Measurements from ENCODE around the gene FRY.

The FRY gene

DNA sequence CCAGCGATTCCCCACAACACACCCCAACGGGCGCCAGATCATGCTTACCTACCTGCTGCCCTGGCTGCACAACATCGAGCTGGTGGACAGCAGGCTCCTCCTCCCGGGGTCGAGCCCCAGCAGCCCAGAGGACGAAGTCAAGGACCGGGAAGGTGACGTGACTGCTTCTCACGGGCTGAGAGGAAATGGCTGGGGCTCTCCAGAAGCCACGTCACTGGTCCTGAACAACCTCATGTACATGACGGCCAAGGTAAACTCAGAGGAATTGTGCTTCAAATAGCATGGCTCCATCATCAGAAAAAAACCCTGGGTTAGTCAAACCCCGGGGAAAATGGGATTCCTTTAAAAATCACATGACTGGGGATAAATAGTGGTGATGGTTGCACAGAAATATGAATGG lies 177.3 kb downstream of the FRY start:
- TF ChIP-seq, protein P1, sequence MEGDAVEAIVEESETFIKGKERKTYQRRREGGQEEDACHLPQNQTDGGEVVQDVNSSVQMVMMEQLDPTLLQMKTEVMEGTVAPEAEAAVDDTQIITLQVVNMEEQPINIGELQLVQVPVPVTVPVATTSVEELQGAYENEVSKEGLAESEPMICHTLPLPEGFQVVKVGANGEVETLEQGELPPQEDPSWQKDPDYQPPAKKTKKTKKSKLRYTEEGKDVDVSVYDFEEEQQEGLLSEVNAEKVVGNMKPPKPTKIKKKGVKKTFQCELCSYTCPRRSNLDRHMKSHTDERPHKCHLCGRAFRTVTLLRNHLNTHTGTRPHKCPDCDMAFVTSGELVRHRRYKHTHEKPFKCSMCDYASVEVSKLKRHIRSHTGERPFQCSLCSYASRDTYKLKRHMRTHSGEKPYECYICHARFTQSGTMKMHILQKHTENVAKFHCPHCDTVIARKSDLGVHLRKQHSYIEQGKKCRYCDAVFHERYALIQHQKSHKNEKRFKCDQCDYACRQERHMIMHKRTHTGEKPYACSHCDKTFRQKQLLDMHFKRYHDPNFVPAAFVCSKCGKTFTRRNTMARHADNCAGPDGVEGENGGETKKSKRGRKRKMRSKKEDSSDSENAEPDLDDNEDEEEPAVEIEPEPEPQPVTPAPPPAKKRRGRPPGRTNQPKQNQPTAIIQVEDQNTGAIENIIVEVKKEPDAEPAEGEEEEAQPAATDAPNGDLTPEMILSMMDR (IDR thresholded peaks at IDR 0.05; ENCODE audit: insufficient read depth, low read depth, low read length, missing control alignments), result no peak
- H3K4me3 ChIP-seq (ENCODE audit: low read depth, low read length), result no peak overlapping the region
- no peak for DNase-seq (ENCODE audit: low read depth)

DNA sequence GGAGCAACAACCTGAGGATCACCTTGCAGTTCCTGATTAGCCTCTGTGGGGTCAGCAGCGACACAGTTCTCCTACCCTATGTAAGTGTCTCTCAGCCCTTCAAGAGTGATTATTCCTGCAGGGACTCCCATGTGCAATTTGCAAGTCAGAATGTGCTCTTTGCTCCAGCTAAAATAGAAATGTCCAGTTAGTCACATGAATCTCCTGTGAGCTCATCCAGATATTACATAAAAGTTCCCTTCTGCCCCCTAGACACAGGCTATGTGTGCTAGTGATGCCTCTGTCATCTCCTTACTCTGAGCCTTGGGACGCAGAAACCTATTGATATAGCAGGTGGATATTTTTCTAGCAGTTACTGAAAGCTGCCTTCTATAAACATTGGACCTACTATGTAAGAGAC lies 178.1 kb downstream of the FRY start:
- no peak overlapping the region for H3K4me3 ChIP-seq (ENCODE audit: low read depth, low read length)
- TF ChIP-seq, protein P1 (IDR thresholded peaks at IDR 0.05; ENCODE audit: insufficient read depth, low read depth, low read length, missing control alignments), result no peak

DNA sequence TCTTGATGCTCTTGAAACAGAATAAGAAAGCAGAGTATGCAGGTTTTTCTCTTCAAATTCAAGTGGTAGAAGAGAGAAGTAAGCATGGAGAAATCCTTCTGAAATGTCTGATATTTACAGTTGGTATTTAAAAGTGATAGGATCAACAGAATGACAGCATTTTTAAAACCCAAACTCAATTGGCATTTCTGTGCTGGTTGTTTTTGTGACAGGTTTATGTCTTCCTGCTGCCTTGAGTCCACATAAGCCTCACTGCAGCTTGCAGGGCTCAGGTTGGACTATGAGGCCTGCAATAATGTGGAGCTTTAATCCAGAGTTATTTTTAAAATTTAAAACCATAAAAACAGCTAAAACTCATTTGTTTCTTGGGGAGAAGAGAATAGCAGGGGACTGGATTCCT lies 178.5 kb downstream of the FRY start:
- no peak for DNase-seq (ENCODE audit: low read depth)
- TF ChIP-seq, protein P1 (IDR thresholded peaks at IDR 0.05; ENCODE audit: insufficient read depth, low read depth, low read length, missing control alignments), result no peak
- H3K4me3 ChIP-seq (ENCODE audit: low read depth, low read length), result no peak overlapping the region

More for the DNA sequence above, 178.1 kb downstream of the FRY start:
- DNase-seq (ENCODE audit: low read depth), result no peak

DNA sequence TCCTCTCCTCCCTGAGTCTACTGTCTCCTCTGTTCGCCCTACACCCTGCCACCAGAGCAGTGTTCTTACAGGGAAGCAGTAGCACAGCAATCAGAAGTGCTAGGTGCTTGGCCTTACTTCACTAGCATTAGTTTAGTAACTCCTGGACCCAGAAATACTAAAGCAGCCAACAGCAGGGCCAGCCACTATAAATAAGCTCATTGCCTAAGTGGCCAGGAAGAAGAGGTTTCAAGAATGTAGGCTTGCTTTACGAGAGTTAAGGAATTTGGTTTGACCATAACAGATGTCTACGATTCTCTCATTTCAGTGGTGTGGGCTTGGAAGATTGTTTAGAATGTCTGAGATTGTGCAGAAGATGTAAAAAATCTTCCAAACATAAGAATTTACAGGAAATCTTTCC lies 180.2 kb downstream of the FRY start:
- TF ChIP-seq, protein P1 (IDR thresholded peaks at IDR 0.05; ENCODE audit: insufficient read depth, low read depth, low read length, missing control alignments), result no peak
- no peak overlapping the region for H3K4me3 ChIP-seq (ENCODE audit: low read depth, low read length)
- no peak for DNase-seq (ENCODE audit: low read depth)

DNA sequence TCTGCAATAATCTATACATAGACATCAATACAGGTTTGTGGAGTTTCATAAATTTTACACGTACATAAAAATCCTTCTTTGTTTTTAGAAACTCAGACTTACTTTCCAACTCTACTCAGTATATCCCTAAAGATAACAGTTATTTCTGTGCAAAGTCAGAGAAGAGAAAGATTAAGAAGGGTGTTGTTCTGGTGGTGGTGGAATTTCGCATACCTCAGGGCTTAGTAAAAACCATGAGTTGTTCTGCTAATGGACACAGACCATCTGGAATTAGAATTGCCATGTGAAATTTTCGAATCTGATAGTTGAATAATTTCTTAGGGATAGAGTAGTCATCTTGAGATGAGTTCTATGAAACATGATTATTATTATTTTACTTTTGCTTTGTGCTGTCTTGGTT lies 180.8 kb downstream of the FRY start:
- no peak for DNase-seq (ENCODE audit: low read depth)
- TF ChIP-seq, protein P1 (IDR thresholded peaks at IDR 0.05; ENCODE audit: insufficient read depth, low read depth, low read length, missing control alignments), result no peak
- no peak overlapping the region for H3K4me3 ChIP-seq (ENCODE audit: low read depth, low read length)

DNA sequence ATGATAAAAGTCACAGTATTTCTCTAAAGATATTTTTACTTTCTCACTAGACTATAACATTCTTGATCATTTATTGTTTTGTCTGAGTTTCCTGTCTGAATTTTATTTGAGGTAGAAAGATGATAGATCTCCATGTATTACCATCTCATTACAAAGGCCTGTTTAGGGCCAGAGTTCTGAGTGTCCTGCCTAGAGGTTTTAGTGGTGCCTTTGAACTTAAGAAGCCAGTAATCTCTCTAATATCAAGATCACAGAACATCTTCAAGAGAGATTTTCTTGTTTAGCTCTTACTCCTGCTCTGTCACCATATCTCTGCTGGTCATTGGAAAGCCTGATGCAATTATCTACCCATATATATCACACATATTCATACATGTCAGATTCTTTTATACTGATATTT lies 182.1 kb downstream of the FRY start:
- DNase-seq (ENCODE audit: low read depth), result no peak
- no peak overlapping the region for H3K4me3 ChIP-seq (ENCODE audit: low read depth, low read length)
- TF ChIP-seq, protein P1 (IDR thresholded peaks at IDR 0.05; ENCODE audit: insufficient read depth, low read depth, low read length, missing control alignments), result no peak

DNA sequence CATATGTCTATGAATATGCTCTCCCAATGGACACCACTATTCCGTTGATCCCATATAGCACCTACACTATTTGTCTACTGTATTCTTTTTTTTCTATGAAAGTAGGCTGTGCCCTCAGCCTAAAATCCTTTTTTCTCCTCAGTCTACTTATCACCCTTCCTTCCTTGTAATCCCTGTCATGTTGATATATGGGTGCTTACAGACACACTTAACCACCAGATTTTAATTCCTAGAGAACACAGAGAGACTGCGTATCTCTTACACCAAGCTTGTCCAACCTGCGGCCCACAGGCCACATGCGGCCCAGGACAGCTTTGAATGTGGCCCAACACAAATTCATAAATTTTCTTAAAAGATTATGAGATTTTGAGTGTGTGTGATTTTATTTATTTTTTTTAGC lies 182.5 kb downstream of the FRY start:
- no peak for DNase-seq (ENCODE audit: low read depth)
- no peak overlapping the region for H3K4me3 ChIP-seq (ENCODE audit: low read depth, low read length)
- TF ChIP-seq, protein P1 (IDR thresholded peaks at IDR 0.05; ENCODE audit: insufficient read depth, low read depth, low read length, missing control alignments), result no peak
